NCI-H526 (cell line): Measurements from ENCODE around the gene KIAA1755.
A peak's percentile ranks its signal among the peaks of the same experiment; 100 is the strongest.

Source experiments
- DNase-seq, 2 experiments: peaks; one replicate each; lab custom pipeline; 2025; lab: John Stamatoyannopoulos, UW

The KIAA1755 gene

GRCh38 chr20:38165089-38165965 lies 95.2 kb downstream of the KIAA1755 start, which contains the start of gene TGM2:
TSS of gene TGM2 (minus strand) at chr20:38165270. CDS start at chr20:38165198, 72 bp downstream.
- peak; percentile 45 to 86 for DNase-seq

- no peak for DNase-seq
Measured at GRCh38 chr20:38164624-38165088, 95.9 kb downstream of the KIAA1755 start.

GRCh38 chr20:38164069-38164468 lies 96.5 kb downstream of the KIAA1755 start:
- no peak for DNase-seq

- DNase-seq, result no peak
Measured at GRCh38 chr20:38162878-38163875, 97.4 kb downstream of the KIAA1755 start.

GRCh38 chr20:38162149-38162548 lies 98.4 kb downstream of the KIAA1755 start:
- no peak for DNase-seq

- DNase-seq, result no peak
Measured at GRCh38 chr20:38161412-38161774, 99.1 kb downstream of the KIAA1755 start.
